A673 (cell line): ENCODE measurements around the gene TBXAS1. TPM values are rescaled to one million over a fixed set of nuclear protein-coding genes. Genes with fewer than 3 reads are reported as not detected.

Experiments
- BruUV-seq: library from RNA; stranded (reverse); fragments of 400-500 nt; replicated peaks from 2 replicates; lab custom pipeline; 2021; lab: Mats Ljungman, UMichigan
- CTCF ChIA-PET: fragments of 300-600 bp; sonication (Branson Sonifier 250); formaldehyde crosslinking; loops from one replicate; lab custom pipeline; 2022; ENCODE audit warnings: antibody characterized with exemption; lab: Charles Lee
- POLR2A ChIA-PET: fragments of 300-600 bp; sonication (Branson Sonifier 250); formaldehyde crosslinking; loops from one replicate; lab custom pipeline; 2022; ENCODE audit warnings: antibody characterized with exemption; ENCODE audit not compliant: low non-redundant PET; lab: Charles Lee
- DNase-seq: peaks from one replicate; pipeline ENCODE4 v3.0.0-alpha.2; 2015; ENCODE audit warnings: low spot score
- H3K27ac ChIP-seq: fragments of 200-600 bp; sonication (generic); 2 replicates; pipeline ENCODE4 v1.5.1; 2016; ENCODE audit warnings: mixed run types, low read depth, mild to moderate bottlenecking, mixed read lengths, antibody characterized with exemption, low read length; ENCODE audit not compliant: poor library complexity, severe bottlenecking
- H3K27me3 ChIP-seq: fragments of 200-600 bp; sonication (generic); replicated peaks from 2 replicates; pipeline ENCODE4 v1.6.1; 2017; ENCODE audit warnings: mixed run types, low read depth, mild to moderate bottlenecking, mixed read lengths, antibody characterized with exemption, low read length; ENCODE audit not compliant: insufficient read depth, poor library complexity
- H3K36me3 ChIP-seq: fragments of 200-600 bp; sonication (generic); 2 replicates; pipeline ENCODE4 v1.6.1; 2016; ENCODE audit warnings: mixed run types, mild to moderate bottlenecking, mixed read lengths, antibody characterized with exemption, low read length; ENCODE audit not compliant: insufficient read depth, poor library complexity, severe bottlenecking
- H3K4me1 ChIP-seq: fragments of 200-600 bp; sonication (generic); 2 replicates; pipeline ENCODE4 v1.6.1; 2017; ENCODE audit warnings: mixed run types, mild to moderate bottlenecking, mixed read lengths, antibody characterized with exemption, low read length; ENCODE audit not compliant: insufficient read depth, poor library complexity, severe bottlenecking
- H3K4me3 ChIP-seq: fragments of 200-600 bp; sonication (generic); 2 replicates; pipeline ENCODE4 v1.5.1; 2016; ENCODE audit warnings: low read depth, mixed run types, mild to moderate bottlenecking, mixed read lengths, low read length; ENCODE audit not compliant: poor library complexity, severe bottlenecking
- H3K9me3 ChIP-seq: fragments of 200-600 bp; sonication (generic); 2 replicates; pipeline ENCODE4 v1.6.1; 2016; ENCODE audit warnings: mixed run types, low read depth, mild to moderate bottlenecking, mixed read lengths, antibody characterized with exemption, low read length; ENCODE audit not compliant: poor library complexity, severe bottlenecking
- EZH2 ChIP-seq: fragments of 200-600 bp; sonication (generic); IDR thresholded peaks from 2 replicates; pipeline ENCODE4 v1.6.1; 2017; ENCODE audit warnings: borderline replicate concordance, low read depth, mild to moderate bottlenecking, mixed read lengths, antibody characterized with exemption, low read length; ENCODE audit not compliant: poor library complexity, severe bottlenecking
- intact Hi-C: fragments of 100-400 bp; cut with micrococcal nuclease; formaldehyde crosslinking; loops from one replicate; pipeline ENCODE4 v1.10.0; 2022; ENCODE audit not compliant: unreplicated experiment
- total RNA-seq: library from RNA; stranded (reverse); gene quantifications from 2 replicates; pipeline ENCODE4 v1.2.3, GENCODE V29; 2021
- TF ChIP-seq, protein P1 (sequence below): fragments of 300-800, 200-600 bp; sonication (generic); conservative IDR thresholded peaks from 2 replicates; pipeline ENCODE4 v1.5.1; 2017; ENCODE audit warnings: low read depth, mild to moderate bottlenecking, antibody characterized with exemption, low read length, moderate library complexity, mixed read lengths

TBXAS1 gene
- total RNA-seq, 1 experiment from 2014 or later: 2.5 TPM

- BruUV-seq: no TSS peak
- POLR2A ChIA-PET: no interaction called here
- no peak for DNase-seq
- H3K27me3 ChIP-seq: no peaks in the 10 kb centered on the region
- no peak for TF ChIP-seq EZH2
- TF ChIP-seq, protein P1, sequence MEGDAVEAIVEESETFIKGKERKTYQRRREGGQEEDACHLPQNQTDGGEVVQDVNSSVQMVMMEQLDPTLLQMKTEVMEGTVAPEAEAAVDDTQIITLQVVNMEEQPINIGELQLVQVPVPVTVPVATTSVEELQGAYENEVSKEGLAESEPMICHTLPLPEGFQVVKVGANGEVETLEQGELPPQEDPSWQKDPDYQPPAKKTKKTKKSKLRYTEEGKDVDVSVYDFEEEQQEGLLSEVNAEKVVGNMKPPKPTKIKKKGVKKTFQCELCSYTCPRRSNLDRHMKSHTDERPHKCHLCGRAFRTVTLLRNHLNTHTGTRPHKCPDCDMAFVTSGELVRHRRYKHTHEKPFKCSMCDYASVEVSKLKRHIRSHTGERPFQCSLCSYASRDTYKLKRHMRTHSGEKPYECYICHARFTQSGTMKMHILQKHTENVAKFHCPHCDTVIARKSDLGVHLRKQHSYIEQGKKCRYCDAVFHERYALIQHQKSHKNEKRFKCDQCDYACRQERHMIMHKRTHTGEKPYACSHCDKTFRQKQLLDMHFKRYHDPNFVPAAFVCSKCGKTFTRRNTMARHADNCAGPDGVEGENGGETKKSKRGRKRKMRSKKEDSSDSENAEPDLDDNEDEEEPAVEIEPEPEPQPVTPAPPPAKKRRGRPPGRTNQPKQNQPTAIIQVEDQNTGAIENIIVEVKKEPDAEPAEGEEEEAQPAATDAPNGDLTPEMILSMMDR: no peak
- no peaks in the 10 kb centered on the region for H3K9me3 ChIP-seq
- CTCF ChIA-PET: no interaction called here
- no peak overlapping the region for H3K4me3 ChIP-seq
- H3K36me3 ChIP-seq: no peaks in the 10 kb centered on the region
- intact Hi-C loops: no loop called here
- H3K27ac ChIP-seq: no peak overlapping the region
- H3K4me1 ChIP-seq: no peaks in the 10 kb centered on the region
These were observed 207.3 kb downstream of the TBXAS1 start for GRCh38 chr7:140036224-140036962.

DNA sequence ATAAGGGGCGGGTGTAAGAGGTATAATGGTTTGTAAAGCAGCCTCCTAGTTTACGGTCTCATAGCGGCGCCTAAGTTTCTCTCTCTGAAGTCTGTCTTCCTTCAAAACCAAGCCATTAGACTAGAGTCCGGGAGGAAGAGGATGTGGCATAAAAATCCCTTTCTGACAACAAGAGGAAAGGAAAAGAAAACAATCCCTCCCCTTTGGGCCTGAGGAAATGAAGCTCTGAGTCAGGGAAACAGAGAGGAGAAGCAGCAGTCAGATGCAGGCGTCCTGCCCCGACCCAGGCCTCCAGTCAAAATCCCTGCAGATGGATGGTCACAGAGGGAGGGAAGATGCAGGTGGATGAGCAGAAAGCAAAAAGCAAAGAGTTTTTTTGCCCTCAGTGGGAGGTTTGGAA lies 210.0 kb downstream of the TBXAS1 start:
- TF ChIP-seq, protein P1: no peak
- no peak for TF ChIP-seq EZH2
- intact Hi-C loops: no loop called here
- no peaks in the 10 kb centered on the region for H3K27me3 ChIP-seq

GRCh38 chr7:140039896-140040295 lies 210.8 kb downstream of the TBXAS1 start:
- TF ChIP-seq, protein P1: no peak
- TF ChIP-seq EZH2: no peak
- Histone ChIP-seq H3K4me1 (no peaks in the 10 kb centered on the region), H3K36me3 (no peaks in the 10 kb centered on the region), H3K27me3 (no peaks in the 10 kb centered on the region), H3K4me3 (no peak overlapping the region), H3K9me3 (no peaks in the 10 kb centered on the region), H3K27ac (no peak overlapping the region)
- intact Hi-C loops: no loop called here
- POLR2A ChIA-PET: no interaction called here
- DNase-seq: no peak
- CTCF ChIA-PET: no interaction called here
- no TSS peak for BruUV-seq

More for the DNA sequence above, 210.0 kb downstream of the TBXAS1 start:
- BruUV-seq: no TSS peak
- Histone ChIP-seq H3K36me3 (no peaks in the 10 kb centered on the region), H3K27ac (no peak overlapping the region), H3K9me3 (no peaks in the 10 kb centered on the region), H3K4me1 (no peaks in the 10 kb centered on the region), H3K4me3 (no peak overlapping the region)
- POLR2A ChIA-PET: no interaction called here
- CTCF ChIA-PET: no interaction called here
- DNase-seq: no peak
